Effector CD8-positive, alpha-beta T cell (primary cell): Measurements from ENCODE around the gene HMX1.

Experiments
- DNase-seq: peaks from one replicate; lab custom pipeline; 2025; lab: John Stamatoyannopoulos, UW
- total RNA-seq, 4 experiments: gene quantifications; one replicate each; lab custom pipeline; 2026; lab: John Stamatoyannopoulos, UW

The HMX1 gene
- 0 to 0.54 (median 0.24) reads per million in 4 experiments for total RNA-seq

GRCh38 chr4:8871417-8872401 lies at the start of gene HMX1:
Gene HMX1 (minus strand): TSS chr4:8871839. CDS start chr4:8871614, 225 bp downstream.
- DNase-seq, result no peak

- no peak for DNase-seq
Observed at GRCh38 chr4:8920969-8921368, 49.3 kb upstream of the HMX1 start.

- DNase-seq, result no peak
Observed at GRCh38 chr4:8920289-8920965, 48.8 kb upstream of the HMX1 start.

DNA sequence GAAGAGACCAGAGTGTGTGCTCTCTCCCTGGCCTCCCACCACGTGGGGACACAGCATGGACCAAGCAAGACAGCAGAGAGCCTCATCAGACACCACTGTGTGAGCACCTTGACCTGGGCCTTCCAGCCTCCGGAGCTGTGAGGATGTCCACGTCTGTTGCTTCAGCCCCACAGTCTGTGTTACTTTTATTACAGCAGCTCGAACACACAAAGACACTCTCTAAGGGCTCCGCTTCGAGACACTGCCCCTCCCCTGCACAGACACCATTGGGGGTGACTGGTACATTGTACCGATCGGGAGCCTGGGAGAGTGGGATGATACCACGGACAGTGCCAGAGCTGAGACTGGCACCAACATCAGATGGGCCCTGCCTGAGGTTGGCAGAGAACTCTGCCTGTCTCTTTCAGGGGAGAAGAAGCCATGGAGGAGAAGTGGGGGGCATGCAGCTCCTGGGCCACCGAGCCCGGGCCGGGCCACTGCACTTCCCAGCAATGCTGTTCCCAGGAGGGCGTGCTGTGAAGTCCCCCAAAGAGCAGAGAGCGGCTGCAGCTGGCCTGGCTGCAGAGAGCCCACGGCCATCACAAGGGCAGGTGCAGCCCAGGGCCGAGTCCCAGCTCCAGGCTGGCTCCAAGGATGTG lies 48.1 kb upstream of the HMX1 start:
- DNase-seq, result no peak

- DNase-seq, result peak; percentile 32
Observed at GRCh38 chr4:8917868-8918783, 46.5 kb upstream of the HMX1 start.

DNA sequence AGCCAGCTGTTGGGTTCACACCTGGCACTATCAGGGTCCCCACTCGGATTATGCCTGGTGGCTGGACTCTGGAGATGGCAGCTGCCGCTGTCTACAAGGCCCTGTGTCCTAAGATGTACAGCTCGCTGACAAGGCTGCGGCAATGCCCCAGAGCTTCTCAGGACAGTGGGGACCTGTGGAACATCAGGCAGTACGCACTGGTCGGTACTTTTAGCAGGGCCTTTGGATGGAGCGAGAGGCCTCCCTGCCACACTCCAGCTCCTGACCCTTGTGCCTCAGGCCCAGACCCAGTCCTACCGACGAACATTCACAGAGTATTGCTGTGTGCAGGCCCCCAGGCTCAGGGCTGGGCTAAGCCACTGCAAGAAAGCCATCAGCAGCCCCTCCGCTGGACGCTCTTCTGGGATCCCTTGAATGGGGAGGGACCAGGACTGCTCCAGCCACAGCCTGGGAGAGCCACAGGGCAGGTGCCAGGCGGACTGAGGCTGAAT lies 45.7 kb upstream of the HMX1 start:
- DNase-seq, result no peak

GRCh38 chr4:8916906-8917305 lies 45.3 kb upstream of the HMX1 start:
- DNase-seq, result no peak

DNA sequence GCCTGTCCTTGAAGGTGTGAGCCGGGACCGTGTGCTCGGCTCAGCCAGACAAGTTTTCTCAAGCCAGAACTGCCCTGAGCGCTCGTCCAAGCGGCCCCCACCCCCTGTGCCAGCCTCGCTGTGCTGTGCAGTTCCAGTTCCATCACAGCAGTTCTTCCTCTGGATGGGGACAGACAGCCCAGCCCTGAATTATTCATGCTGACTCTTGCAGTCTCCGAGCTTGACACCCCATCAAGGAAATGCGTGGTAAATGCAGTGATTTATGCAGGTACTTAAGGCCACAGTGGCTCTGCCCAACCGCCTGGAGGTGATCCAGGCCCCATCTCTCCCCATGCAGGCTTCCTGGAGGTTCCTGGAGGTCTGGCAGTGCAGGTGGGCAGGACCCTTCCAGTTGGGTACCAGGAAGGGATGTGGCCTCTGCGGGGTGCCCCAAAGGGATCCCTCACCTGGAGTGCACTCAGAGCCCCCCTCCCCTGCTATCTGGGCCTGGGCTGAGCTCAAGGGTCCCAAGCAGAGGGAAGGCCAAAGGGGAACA lies 44.8 kb upstream of the HMX1 start:
- no peak for DNase-seq

DNA sequence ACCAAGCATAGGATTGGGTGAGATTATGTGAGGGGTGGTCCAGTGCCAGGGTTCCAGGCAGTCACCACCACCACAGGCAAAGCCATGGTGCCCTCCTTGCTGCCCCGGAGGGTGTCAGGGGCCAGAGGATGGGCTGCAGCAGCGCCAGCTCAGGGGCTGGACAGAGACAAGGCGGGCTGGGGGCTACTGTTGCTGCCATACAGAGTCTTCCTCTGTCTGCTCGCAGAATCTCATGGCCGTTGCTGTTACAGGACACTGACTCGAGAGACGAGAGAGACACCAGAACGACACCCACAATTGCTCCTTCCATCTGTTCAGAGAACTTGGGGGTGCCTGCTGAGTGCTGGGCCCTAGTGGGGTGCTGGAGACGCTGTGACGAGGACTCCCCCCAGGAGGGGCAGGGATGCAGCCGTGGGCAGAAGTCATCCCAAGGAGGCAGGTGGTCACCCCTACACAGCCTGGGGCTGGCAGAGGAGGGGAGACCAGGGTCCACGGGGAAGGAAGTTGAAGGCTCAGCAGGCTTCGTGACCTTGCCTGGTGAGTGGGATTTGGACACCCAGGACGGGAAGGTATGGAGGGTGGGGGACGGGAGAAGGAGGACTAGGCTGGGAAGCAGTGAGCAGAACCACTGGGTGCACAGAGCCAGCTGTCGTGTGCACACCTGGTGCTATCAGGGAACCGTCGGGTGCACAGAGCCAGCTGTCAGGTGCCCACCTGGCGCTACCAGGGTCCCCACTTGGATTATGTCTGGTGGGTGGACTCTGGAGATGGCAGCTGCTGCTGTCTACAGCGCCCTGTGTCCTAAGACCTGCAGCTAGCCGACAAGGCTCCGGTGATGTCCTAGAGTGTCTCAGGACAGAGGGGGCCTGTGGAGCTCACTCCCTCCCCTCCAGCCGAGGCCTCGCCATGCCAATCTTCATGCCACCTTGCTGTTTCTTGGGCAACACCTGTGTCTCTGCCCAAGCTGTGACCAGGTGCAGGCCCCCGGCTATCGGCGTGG lies 43.9 kb upstream of the HMX1 start:
- DNase-seq, result no peak

GRCh38 chr4:8914461-8915171 lies 43.0 kb upstream of the HMX1 start:
- no peak for DNase-seq

DNA sequence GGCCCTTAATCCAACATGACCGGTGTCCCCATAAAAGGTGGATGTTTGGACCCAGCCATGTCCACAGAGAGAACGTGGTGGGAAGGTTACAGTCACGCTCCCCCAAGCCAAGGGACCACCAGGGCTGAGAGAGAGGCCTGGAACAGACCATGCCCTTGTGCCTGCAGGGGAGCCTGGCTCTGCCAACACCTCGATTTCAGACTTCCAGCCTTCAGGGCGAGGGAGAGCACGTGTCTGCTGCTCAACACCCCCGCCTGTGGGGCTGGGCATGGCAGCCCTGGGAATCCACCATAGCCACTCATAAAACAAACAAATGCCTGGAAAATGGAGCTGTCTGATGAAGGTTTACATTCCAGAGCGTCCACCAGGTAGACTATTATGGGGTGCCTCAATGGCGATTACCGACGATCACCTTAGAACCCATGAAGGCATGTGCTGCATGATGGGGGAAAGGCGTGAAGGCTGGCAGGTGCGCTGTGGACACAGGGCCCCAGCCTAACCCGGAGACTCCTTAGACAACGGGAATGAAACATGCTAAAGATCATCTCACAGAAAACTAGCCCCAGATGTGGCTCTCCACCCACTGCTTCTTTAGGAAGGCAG lies 42.3 kb upstream of the HMX1 start:
- no peak for DNase-seq

- no peak for DNase-seq
Observed at GRCh38 chr4:8913121-8913857, 41.6 kb upstream of the HMX1 start.

DNA sequence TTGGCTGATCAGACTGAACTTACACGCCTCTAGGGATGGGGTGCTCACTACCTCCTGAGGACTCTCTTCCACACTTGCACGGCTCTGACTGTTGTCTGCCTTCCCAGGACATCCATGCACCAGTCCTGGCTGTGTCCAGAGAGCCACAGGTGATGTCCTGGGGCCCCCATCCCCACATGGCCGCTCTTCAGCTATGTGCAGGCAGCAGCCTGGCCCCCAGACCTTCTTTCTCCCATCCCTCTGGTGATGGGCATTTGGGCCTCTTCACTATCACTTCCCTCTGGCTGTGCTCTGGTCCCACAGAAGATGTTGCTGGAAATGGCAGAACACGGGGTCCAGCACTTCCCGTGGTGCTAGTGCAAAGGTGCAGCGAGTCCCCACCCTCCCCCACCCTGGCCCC lies 40.9 kb upstream of the HMX1 start:
- DNase-seq, result no peak

DNA sequence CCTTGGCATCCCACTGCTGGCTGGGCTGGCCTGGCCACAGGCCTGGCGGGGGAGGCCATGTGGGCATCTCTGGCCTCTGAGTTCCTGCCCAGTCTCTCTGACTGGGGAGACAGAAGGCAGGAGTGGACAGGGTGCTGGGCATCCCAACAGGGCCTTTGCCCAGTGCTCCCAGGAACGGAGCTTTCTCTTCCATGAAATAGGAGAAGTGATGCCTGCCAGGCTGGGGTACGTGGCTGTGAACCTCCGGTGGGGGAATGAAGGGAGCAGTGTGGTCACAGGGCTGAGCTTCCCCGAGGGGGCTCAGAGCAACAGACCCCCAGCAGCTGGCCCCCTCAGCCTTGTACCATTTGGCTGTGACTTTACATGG lies 40.4 kb upstream of the HMX1 start:
- no peak for DNase-seq

- no peak for DNase-seq
Observed at GRCh38 chr4:8911316-8912088, 39.9 kb upstream of the HMX1 start.

DNA sequence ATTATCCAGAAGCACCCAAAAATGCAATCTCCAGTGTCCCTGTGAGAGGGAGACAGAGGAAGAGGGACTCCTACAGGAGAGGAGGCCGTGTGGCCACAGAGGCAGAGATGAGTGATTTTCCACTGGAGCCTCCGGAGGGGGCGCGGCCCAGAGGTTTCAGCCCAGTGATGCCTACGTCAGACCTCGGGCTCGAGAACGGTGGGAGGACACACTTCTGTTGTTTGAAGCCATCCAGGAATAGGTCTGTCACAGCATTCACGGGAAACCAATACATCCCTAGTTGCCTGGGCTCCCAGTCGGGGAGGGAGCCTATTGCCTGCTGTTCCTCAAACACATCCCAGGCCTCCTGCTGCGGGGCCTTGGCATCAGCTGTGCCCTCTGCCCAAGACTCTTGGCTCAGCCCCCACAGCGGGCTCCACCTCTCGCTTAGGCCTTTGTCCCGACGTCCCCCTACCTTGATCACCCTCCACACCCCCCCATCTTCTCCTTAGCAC lies 39.2 kb upstream of the HMX1 start:
- DNase-seq, result no peak
